ENCODE measurements around the gene ZSCAN22.
"Not testable (repeated sequence)": the region's sequence is repeated elsewhere in the genome, so short reads cannot be mapped to it uniquely, and the experiment has no call there.

The ZSCAN22 gene

GRCh38 chr19:58374200-58374599 is 47.4 kb downstream of the ZSCAN22 start:
- DNase-seq (ENCODE audit: low read depth in 2 of 2) = no peak

GRCh38 chr19:58376724-58377123 is 49.9 kb downstream of the ZSCAN22 start:
- not testable (repeated sequence) for DNase-seq (ENCODE audit: low read depth in 2 of 2)

GRCh38 chr19:58379246-58379645 is 52.5 kb downstream of the ZSCAN22 start:
- no peak for DNase-seq (ENCODE audit: low read depth in 2 of 2)

GRCh38 chr19:58380037-58380661 is 53.4 kb downstream of the ZSCAN22 start:
- no peak for DNase-seq (ENCODE audit: low read depth in 2 of 2)

GRCh38 chr19:58380662-58381459 is 54.1 kb downstream of the ZSCAN22 start, which contains the start of gene ZNF837:
ZNF837 (minus strand) TSS chr19:58381030; CDS start chr19:58369332, 11,698 bp downstream.
- DNase-seq (ENCODE audit: low read depth in 2 of 2) = peak; percentile 96 to 99

GRCh38 chr19:58381460-58382212 is 54.8 kb downstream of the ZSCAN22 start:
- DNase-seq (ENCODE audit: low read depth in 2 of 2) = no peak

GRCh38 chr19:58382997-58383603 is 56.3 kb downstream of the ZSCAN22 start:
- DNase-seq (ENCODE audit: low read depth in 2 of 2) = no peak

GRCh38 chr19:58385313-58385890 is 58.6 kb downstream of the ZSCAN22 start:
- no peak for DNase-seq (ENCODE audit: low read depth in 2 of 2)

- no peak for DNase-seq (ENCODE audit: low read depth in 2 of 2)
Observed at GRCh38 chr19:58385891-58386575, 59.2 kb downstream of the ZSCAN22 start.

GRCh38 chr19:58386576-58387337 is 60.0 kb downstream of the ZSCAN22 start, which contains the start of gene RPS5:
RPS5 (plus strand) TSS chr19:58387269; CDS start chr19:58388138, 869 bp downstream.
- DNase-seq (ENCODE audit: low read depth in 2 of 2) = peak; percentile 90 to 95

- no peak for DNase-seq (ENCODE audit: low read depth in 2 of 2)
Observed at GRCh38 chr19:58387338-58388174, 60.8 kb downstream of the ZSCAN22 start.

GRCh38 chr19:58388175-58388526 is 61.4 kb downstream of the ZSCAN22 start:
- no peak for DNase-seq (ENCODE audit: low read depth in 2 of 2)
